ENCODE data around the gene ENOSF1. TPM values are rescaled to one million over a fixed set of nuclear protein-coding genes. Genes with fewer than 3 reads are reported as not detected.

Gene ENOSF1
- total RNA-seq, 4 donors from 2014 or later: 43.9 to 70.1 (median 47.0) TPM

GRCh38 chr18:697800-698199 is 14.6 kb downstream of the ENOSF1 start:
- no peak for TF ChIP-seq CTCF (IDR thresholded peaks at IDR 0.05; ENCODE audit: low read depth)

- TF ChIP-seq CTCF (IDR thresholded peaks at IDR 0.05; ENCODE audit: low read depth): no peak
Observed at GRCh38 chr18:697012-697411, 15.4 kb downstream of the ENOSF1 start.

GRCh38 chr18:693466-694187 is 18.8 kb downstream of the ENOSF1 start:
- no peak for TF ChIP-seq CTCF (IDR thresholded peaks at IDR 0.05; ENCODE audit: low read depth)

GRCh38 chr18:692824-693223 is 19.6 kb downstream of the ENOSF1 start:
- TF ChIP-seq CTCF (IDR thresholded peaks at IDR 0.05; ENCODE audit: low read depth): no peak

GRCh38 chr18:688323-688722 is 24.1 kb downstream of the ENOSF1 start:
- TF ChIP-seq CTCF (IDR thresholded peaks at IDR 0.05; ENCODE audit: low read depth): no peak

GRCh38 chr18:686339-687111 is 25.9 kb downstream of the ENOSF1 start:
- TF ChIP-seq CTCF (IDR thresholded peaks at IDR 0.05; ENCODE audit: low read depth): no peak

- no peak for TF ChIP-seq CTCF (IDR thresholded peaks at IDR 0.05; ENCODE audit: low read depth)
Observed at GRCh38 chr18:685438-685837, 27.0 kb downstream of the ENOSF1 start.

Data from subcutaneous adipose tissue (tissue), 4 donors.